GM12878 (cell line): ENCODE data around the gene BNC2. TPM values are rescaled to one million over a fixed set of nuclear protein-coding genes. Genes with fewer than 3 reads are reported as not detected.

Source experiments
- ATAC-seq: fragments of 200-7000 bp; cut with Tn5 transposase; 3 replicates; pipeline ENCODE4 v1.9.1; 2020; ENCODE audit warnings: mild to moderate bottlenecking, moderate library complexity
- BruUV-seq: library from RNA; stranded (reverse); fragments of 400-500 nt; replicated peaks from 2 replicates; lab custom pipeline; 2021; lab: Mats Ljungman, UMichigan
- CTCF ChIA-PET: fragments of 300-600 bp; sonication (Branson Sonifier 250); formaldehyde crosslinking; extraction: SDS; loops from one replicate; lab custom pipeline; 2021; ENCODE audit warnings: inconsistent platforms; lab: Yijun Ruan, JAX
- POLR2A ChIA-PET: fragments of 350-600 bp; formaldehyde crosslinking; extraction: SDS; loops from one replicate; lab custom pipeline; 2021; ENCODE audit warnings: inconsistent platforms; lab: Charles Lee
- RAD21 ChIA-PET: fragments of 300-600 bp; sonication (Branson Sonifier 250); formaldehyde crosslinking; loops from one replicate; lab custom pipeline; 2023; ENCODE audit warnings: antibody characterized with exemption; ENCODE audit not compliant: unreplicated experiment; lab: Charles Lee
- SMC1A ChIA-PET: fragments of 300-600 bp; sonication (Branson Sonifier 250); formaldehyde crosslinking; loops from one replicate; lab custom pipeline; 2023; ENCODE audit not compliant: unreplicated experiment, uncharacterized antibody; lab: Charles Lee
- DNase-seq: peaks from one replicate; pipeline ENCODE4 v3.0.0-alpha.2; 2011; ENCODE audit warnings: low read depth, low spot score
- FAIRE-seq: peaks from 3 replicates; lab custom pipeline; 2011; peaks lifted over from hg19 to GRCh38; lab: Jason Lieb, UNC
- H2AFZ ChIP-seq: 2 replicates; pipeline ENCODE4 v1.6.0; 2011; ENCODE audit warnings: low read depth, low read length, control low read depth; ENCODE audit not compliant: control insufficient read depth
- H3K27ac ChIP-seq: 2 replicates; pipeline ENCODE4 v1.5.1; 2011; ENCODE audit warnings: control low read depth; ENCODE audit not compliant: control insufficient read depth, insufficient read depth
- H3K27me3 ChIP-seq, 2 experiments: replicated peaks in 1 of 2; 2 replicates each; pipeline versions ENCODE4 v1.6.0 to v1.6.1; 2011; ENCODE audit warnings: low read length in 1 of 2; ENCODE audit not compliant: control insufficient read depth in 2 of 2, insufficient read depth in 2 of 2
- H3K36me3 ChIP-seq, 2 experiments: 2 replicates each; pipeline ENCODE4 v1.5.1; 2011; ENCODE audit warnings: low read length in 1 of 2; ENCODE audit not compliant: control insufficient read depth in 2 of 2, insufficient read depth in 2 of 2
- H3K4me1 ChIP-seq: 2 replicates; pipeline ENCODE4 v1.6.1; 2011; ENCODE audit warnings: mild to moderate bottlenecking, low read length, moderate library complexity, mixed read lengths; ENCODE audit not compliant: control insufficient read depth, insufficient read depth
- H3K4me2 ChIP-seq: 2 replicates; pipeline ENCODE4 v1.6.0; 2011; ENCODE audit warnings: control low read depth; ENCODE audit not compliant: control insufficient read depth, insufficient read depth
- H3K4me3 ChIP-seq: fragments of 200-600 bp; sonication (generic); 2 replicates; pipeline ENCODE4 v1.5.1; 2016
- H3K79me2 ChIP-seq: 2 replicates; pipeline ENCODE4 v1.6.0; 2011; ENCODE audit warnings: low read length; ENCODE audit not compliant: control insufficient read depth, insufficient read depth
- H3K9ac ChIP-seq: 2 replicates; pipeline ENCODE4 v1.8.0; 2011; ENCODE audit warnings: low read length, control low read depth, mixed read lengths; ENCODE audit not compliant: control insufficient read depth, insufficient read depth
- H3K9me3 ChIP-seq: replicated peaks from 3 replicates; pipeline ENCODE4 v1.5.1; 2011; ENCODE audit warnings: mild to moderate bottlenecking, low read length; ENCODE audit not compliant: control insufficient read depth, insufficient read depth
- H4K20me1 ChIP-seq: 2 replicates; pipeline ENCODE4 v1.6.0; 2011; ENCODE audit not compliant: control insufficient read depth, insufficient read depth
- ASH2L ChIP-seq: fragments of 300-600, 200-600 bp; sonication (generic); IDR thresholded peaks from 2 replicates; pipeline ENCODE4 v1.6.1; 2017; ENCODE audit warnings: low read depth, mild to moderate bottlenecking, borderline replicate concordance
- BMI1 ChIP-seq: fragments of 450-650 bp; IDR thresholded peaks from 2 replicates; pipeline ENCODE4 v1.6.1; 2016; ENCODE audit warnings: mild to moderate bottlenecking, moderate library complexity, borderline replicate concordance
- CBFB ChIP-seq: IDR thresholded peaks from 2 replicates; pipeline ENCODE4 v1.6.1; 2016; ENCODE audit warnings: antibody characterized with exemption, low read depth
- CBX5 ChIP-seq: sonication (generic); IDR thresholded peaks from 2 replicates; pipeline ENCODE4 v1.6.1; 2016; ENCODE audit warnings: low read depth, moderate library complexity, mild to moderate bottlenecking, inconsistent platforms
- GABPA ChIP-seq: IDR thresholded peaks from 2 replicates; pipeline ENCODE4 v1.6.1; 2014; ENCODE audit warnings: antibody characterized with exemption, low read depth, mild to moderate bottlenecking, inconsistent platforms
- HDAC2 ChIP-seq: fragments of 200-600 bp; sonication (generic); IDR thresholded peaks from 2 replicates; pipeline ENCODE4 v1.6.1; 2017
- KDM1A ChIP-seq: fragments of 200-600 bp; sonication (generic); IDR thresholded peaks from 2 replicates; pipeline ENCODE4 v1.6.1; 2016; ENCODE audit warnings: borderline replicate concordance
- MEF2A ChIP-seq: IDR thresholded peaks from 2 replicates; pipeline ENCODE4 v1.6.1; 2011; ENCODE audit warnings: low read depth, mild to moderate bottlenecking, low read length, moderate library complexity; ENCODE audit not compliant: insufficient read depth
- NBN ChIP-seq: fragments of 450-650 bp; IDR thresholded peaks from 2 replicates; pipeline ENCODE4 v1.6.1; 2016
- RBBP5 ChIP-seq: fragments of 200-600 bp; sonication (generic); conservative IDR thresholded peaks from 2 replicates; pipeline ENCODE4 v1.6.1; 2016
- SP1 ChIP-seq: IDR thresholded peaks from one replicate; pipeline ENCODE4 v1.6.1; 2011; ENCODE audit warnings: low read depth, low read length
- SPI1 ChIP-seq: IDR thresholded peaks from 2 replicates; pipeline ENCODE4 v1.6.1; 2011; ENCODE audit warnings: low read depth, mild to moderate bottlenecking, low read length, moderate library complexity, borderline replicate concordance; ENCODE audit not compliant: insufficient read depth
- TCF7 ChIP-seq: IDR thresholded peaks from 2 replicates; pipeline ENCODE4 v1.6.1; 2014; ENCODE audit warnings: antibody characterized with exemption, borderline replicate concordance
- ZNF217 ChIP-seq: fragments of 450-650 bp; IDR thresholded peaks from 2 replicates; pipeline ENCODE4 v1.6.1; 2017; ENCODE audit warnings: antibody characterized with exemption, mild to moderate bottlenecking
- WGBS: methylation state at CpG from one replicate; pipeline ENCODE4 v1.1.6; 2016; ENCODE audit warnings: low lambda C conversion rate; ENCODE audit not compliant: insufficient replicate concordance, insufficient coverage; ENCODE audit errors: missing lambda C conversion rate; 5-methylcytosine and 5-hydroxymethylcytosine counted together
- in situ Hi-C: fragments of 300-500 bp; cut with MboI; formaldehyde crosslinking; loops from 9 replicates; pipeline ENCODE4 v1.14.3; 2018; ENCODE audit warnings: mixed read lengths
- intact Hi-C: fragments of 100-400 bp; cut with micrococcal nuclease; formaldehyde crosslinking; loops from one replicate; pipeline ENCODE4 v1.14.2; 2022; ENCODE audit not compliant: unreplicated experiment
- polyA plus RNA-seq, 11 experiments: library from polyadenylated mRNA; depleted of rRNA in 4 of 11; unstranded in 6 of 11; stranded (reverse) in 5 of 11; fragments of >200 nt; fragmentation: Nextera tagmentation in 4 of 11; fragmentation: Illumina TruSeq in 1 of 11; extraction: Ambion mirVana in 4 of 11; extraction: Trizol in 1 of 11; gene quantifications; 1 replicate in 1 of 11; 2 replicates in 10 of 11; pipeline versions ENCODE4 v1.2.1 to v1.2.3, GENCODE V29; 2011 to 2016; ENCODE audit warnings: inconsistent platforms in 2 of 11, missing spikeins in 2 of 11, low read depth in 1 of 11
- total RNA-seq, 4 experiments: library from RNA; depleted of rRNA in 3 of 4; stranded (reverse); fragments of >200 nt in 3 of 4; fragmentation: Illumina TruSeq in 1 of 4; extraction: Trizol in 1 of 4; gene quantifications; 2 replicates each; pipeline versions ENCODE4 v1.2.1 to v1.2.3, GENCODE V29; 2013 to 2021
- TF ChIP-seq, protein P1 (sequence below): fragments of 450-650 bp; IDR thresholded peaks from 2 replicates; pipeline ENCODE4 v1.6.1; 2017; ENCODE audit warnings: mild to moderate bottlenecking, moderate library complexity
- TF ChIP-seq, protein P2 (sequence below): fragments of 450-650 bp; IDR thresholded peaks from 2 replicates; pipeline ENCODE4 v1.6.1; 2017; ENCODE audit warnings: borderline replicate concordance
- TF ChIP-seq, protein P3 (sequence below): fragments of 450-650 bp; formaldehyde crosslinking; IDR thresholded peaks from 2 replicates; pipeline ENCODE4 v1.4.0; 2022; ENCODE audit warnings: mild to moderate bottlenecking, moderate library complexity

Gene BNC2
- total and polyA plus RNA-seq, 10 of the 15 experiments (the other 5 are each of a cell fraction or from before 2014, with no cell fraction given), result 0.05 to 14.5 (median 0.26) TPM

DNA sequence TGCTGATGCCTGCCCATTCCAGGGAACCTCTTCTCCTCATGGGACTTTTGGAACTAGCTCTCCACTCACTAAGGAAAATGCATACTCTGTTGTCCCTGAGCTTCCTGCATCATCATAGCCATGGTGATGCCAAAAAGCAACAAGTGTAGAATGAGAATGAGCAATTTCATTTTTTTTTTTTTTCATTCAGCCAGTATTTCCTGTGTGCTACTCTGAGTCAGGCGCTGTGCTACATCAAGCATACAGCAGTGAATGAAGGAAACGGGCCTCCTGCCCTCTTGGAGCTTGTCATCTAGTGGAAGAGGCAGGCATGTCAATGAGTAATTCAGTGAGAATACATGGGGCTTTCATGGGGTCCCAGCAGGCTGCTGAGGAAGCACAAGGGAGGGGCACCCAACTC is 483.1 kb downstream of the BNC2 start:
- ChIA-PET POLR2A (interaction anchor here (0.7 kb wide), 1 partner anchor 939 kb away, joined by 3 read pairs; no protein-coding TSS in a partner anchor), CTCF (interaction anchor here (0.6 kb wide), 1 partner anchor 133 kb away, joined by 3 read pairs; no protein-coding TSS in a partner anchor), SMC1A (interaction anchor here (0.6 kb wide), 2 partner anchors 263 to 1128 kb away, joined by 3 read pairs; no protein-coding TSS in a partner anchor)
- no peaks in the 10 kb centered on the region for H3K27me3 ChIP-seq
- BruUV-seq, result no TSS peak
- intact Hi-C loops (no loop called here), in situ Hi-C loops (no loop called here)
- no peaks in the 10 kb centered on the region for H3K4me1 ChIP-seq
- no peak overlapping the region for H3K27ac ChIP-seq
- H3K9ac ChIP-seq, result no peak overlapping the region
- FAIRE-seq, result no peak
- ATAC-seq, result no peak
- 0% methylated on average over 2 of the region's 2 CpGs for WGBS
- no peak for DNase-seq
- no peak overlapping the region for H3K4me3 ChIP-seq
- H3K79me2 ChIP-seq, result no peaks in the 10 kb centered on the region
- no peaks in the 10 kb centered on the region for H3K36me3 ChIP-seq
- no peak for TF ChIP-seq RBBP5
- no peak for TF ChIP-seq SP1
- no peak for TF ChIP-seq MEF2A
- TF ChIP-seq, protein P1, sequence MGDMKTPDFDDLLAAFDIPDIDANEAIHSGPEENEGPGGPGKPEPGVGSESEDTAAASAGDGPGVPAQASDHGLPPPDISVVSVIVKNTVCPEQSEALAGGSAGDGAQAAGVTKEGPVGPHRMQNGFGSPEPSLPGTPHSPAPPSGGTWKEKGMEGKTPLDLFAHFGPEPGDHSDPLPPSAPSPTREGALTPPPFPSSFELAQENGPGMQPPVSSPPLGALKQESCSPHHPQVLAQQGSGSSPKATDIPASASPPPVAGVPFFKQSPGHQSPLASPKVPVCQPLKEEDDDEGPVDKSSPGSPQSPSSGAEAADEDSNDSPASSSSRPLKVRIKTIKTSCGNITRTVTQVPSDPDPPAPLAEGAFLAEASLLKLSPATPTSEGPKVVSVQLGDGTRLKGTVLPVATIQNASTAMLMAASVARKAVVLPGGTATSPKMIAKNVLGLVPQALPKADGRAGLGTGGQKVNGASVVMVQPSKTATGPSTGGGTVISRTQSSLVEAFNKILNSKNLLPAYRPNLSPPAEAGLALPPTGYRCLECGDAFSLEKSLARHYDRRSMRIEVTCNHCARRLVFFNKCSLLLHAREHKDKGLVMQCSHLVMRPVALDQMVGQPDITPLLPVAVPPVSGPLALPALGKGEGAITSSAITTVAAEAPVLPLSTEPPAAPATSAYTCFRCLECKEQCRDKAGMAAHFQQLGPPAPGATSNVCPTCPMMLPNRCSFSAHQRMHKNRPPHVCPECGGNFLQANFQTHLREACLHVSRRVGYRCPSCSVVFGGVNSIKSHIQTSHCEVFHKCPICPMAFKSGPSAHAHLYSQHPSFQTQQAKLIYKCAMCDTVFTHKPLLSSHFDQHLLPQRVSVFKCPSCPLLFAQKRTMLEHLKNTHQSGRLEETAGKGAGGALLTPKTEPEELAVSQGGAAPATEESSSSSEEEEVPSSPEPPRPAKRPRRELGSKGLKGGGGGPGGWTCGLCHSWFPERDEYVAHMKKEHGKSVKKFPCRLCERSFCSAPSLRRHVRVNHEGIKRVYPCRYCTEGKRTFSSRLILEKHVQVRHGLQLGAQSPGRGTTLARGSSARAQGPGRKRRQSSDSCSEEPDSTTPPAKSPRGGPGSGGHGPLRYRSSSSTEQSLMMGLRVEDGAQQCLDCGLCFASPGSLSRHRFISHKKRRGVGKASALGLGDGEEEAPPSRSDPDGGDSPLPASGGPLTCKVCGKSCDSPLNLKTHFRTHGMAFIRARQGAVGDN, result no peak
- no peak for TF ChIP-seq CBX5
- TF ChIP-seq NBN, result no peak
- TF ChIP-seq ZNF217, result no peak
- TF ChIP-seq KDM1A, result no peak
- TF ChIP-seq ASH2L, result no peak
- TF ChIP-seq TCF7, result no peak
- TF ChIP-seq, protein P2, sequence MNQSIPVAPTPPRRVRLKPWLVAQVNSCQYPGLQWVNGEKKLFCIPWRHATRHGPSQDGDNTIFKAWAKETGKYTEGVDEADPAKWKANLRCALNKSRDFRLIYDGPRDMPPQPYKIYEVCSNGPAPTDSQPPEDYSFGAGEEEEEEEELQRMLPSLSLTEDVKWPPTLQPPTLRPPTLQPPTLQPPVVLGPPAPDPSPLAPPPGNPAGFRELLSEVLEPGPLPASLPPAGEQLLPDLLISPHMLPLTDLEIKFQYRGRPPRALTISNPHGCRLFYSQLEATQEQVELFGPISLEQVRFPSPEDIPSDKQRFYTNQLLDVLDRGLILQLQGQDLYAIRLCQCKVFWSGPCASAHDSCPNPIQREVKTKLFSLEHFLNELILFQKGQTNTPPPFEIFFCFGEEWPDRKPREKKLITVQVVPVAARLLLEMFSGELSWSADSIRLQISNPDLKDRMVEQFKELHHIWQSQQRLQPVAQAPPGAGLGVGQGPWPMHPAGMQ, result no peak
- TF ChIP-seq BMI1, result no peak
- no peak for TF ChIP-seq GABPA
- no peak for TF ChIP-seq SPI1
- no peak for TF ChIP-seq HDAC2
- TF ChIP-seq, protein P3, sequence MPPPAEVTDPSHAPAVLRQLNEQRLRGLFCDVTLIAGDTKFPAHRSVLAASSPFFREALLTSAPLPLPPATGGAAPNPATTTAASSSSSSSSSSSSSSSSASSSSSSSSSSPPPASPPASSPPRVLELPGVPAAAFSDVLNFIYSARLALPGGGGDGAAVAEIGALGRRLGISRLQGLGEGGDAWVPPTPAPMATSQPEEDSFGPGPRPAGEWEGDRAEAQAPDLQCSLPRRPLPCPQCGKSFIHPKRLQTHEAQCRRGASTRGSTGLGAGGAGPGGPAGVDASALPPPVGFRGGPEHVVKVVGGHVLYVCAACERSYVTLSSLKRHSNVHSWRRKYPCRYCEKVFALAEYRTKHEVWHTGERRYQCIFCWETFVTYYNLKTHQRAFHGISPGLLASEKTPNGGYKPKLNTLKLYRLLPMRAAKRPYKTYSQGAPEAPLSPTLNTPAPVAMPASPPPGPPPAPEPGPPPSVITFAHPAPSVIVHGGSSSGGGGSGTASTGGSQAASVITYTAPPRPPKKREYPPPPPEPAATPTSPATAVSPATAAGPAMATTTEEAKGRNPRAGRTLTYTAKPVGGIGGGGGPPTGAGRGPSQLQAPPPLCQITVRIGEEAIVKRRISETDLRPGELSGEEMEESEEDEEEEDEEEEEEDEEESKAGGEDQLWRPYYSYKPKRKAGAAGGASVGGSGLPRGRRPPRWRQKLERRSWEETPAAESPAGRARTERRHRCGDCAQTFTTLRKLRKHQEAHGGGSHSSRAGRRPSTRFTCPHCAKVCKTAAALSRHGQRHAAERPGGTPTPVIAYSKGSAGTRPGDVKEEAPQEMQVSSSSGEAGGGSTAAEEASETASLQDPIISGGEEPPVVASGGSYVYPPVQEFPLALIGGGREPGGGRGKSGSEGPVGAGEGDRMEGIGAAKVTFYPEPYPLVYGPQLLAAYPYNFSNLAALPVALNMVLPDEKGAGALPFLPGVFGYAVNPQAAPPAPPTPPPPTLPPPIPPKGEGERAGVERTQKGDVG (CRISPR knock-in tag), result no peak
- no peak for TF ChIP-seq CBFB
- TF ChIP-seq, all 136 proteins: peak for 0
- no peak overlapping the region for H2AFZ ChIP-seq
- H4K20me1 ChIP-seq, result no peaks in the 10 kb centered on the region
- H3K9me3 ChIP-seq, result no peaks in the 10 kb centered on the region; the same call in 2 of the 3 replicates
- H3K4me2 ChIP-seq, result no peak overlapping the region
- RAD21 ChIA-PET, result no interaction called here
